Left cardiac atrium (tissue), 4 donors: ENCODE data around the gene OASL. TPM values are rescaled to one million over a fixed set of nuclear protein-coding genes. Genes with fewer than 3 reads are reported as not detected.

Experiments
- ATAC-seq, 2 donors: fragments of 200-7000 bp; cut with Tn5 transposase; one replicate each; pipeline ENCODE4 v1.9.1; 2020; ENCODE audit warnings: mild to moderate bottlenecking in 2 of 2, moderate library complexity in 2 of 2
- DNase-seq: peaks from one replicate; pipeline ENCODE4 v3.0.0-alpha.2; 2020
- intact Hi-C, 2 donors: fragments of 100-400 bp; cut with DNase I; formaldehyde crosslinking; loops; one replicate each; pipeline versions ENCODE4 v1.14.1 to v1.15.1; 2022 to 2023
- total RNA-seq, 2 donors: library from RNA; stranded (reverse); fragmentation: NEBNext Ultra II Directional; extraction: Animal tissue kit (Norgen Biotek cat#: 25700); gene quantifications; one replicate each; pipeline ENCODE4 v1.2.1, GENCODE V29; 2021
- donor health status: DM: no; HTN: yes; CAD: no.
- donor health status: DM: no; HTN: yes; CAD: no; lungs with severe emphysema.
- donor health status: DM: yes; HTN: yes; CAD: no.
- donor health status: Dilated cardiomyopathy.

Gene OASL
- total RNA-seq, 2 donors from 2014 or later: 0.35 to 1.6 TPM

- ATAC-seq (no peak), DNase-seq (no peak)
- intact Hi-C loops: no loop called here
Measured at GRCh38 chr12:121021754-121022153, 17.3 kb downstream of the OASL start.

- intact Hi-C loops: no loop called here
- no peak for ATAC-seq
- no peak for DNase-seq
Measured at GRCh38 chr12:121018860-121019617, 20.0 kb downstream of the OASL start.

DNA sequence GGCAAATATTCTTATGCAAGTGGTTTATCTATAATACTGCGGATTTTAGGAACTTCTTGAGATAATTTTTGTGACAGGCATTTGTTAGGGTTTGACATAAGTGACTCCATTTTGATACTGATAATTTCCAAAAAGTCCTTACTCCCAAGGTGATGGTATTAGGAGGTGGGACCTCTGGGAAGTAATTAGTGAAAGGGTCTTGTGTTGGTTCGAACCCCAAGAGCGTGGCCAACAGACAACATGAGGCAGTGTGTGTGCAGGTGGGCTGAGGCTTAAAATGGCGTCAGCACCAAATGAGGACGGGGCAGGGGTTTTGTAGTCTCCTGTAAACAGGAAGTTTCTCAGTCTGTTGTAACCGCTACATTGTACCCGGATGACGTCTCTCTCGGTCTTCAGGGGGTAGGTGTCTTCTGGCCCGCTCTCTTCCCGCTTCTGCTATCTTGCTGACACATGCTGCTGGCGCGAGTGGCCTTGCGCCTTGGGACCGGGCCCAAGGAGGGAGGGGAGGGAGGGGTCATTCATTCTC, 21.0 kb downstream of the OASL start:
- intact Hi-C loops: no loop called here
- ATAC-seq (no peak), DNase-seq (no peak)

GRCh38 chr12:121015825-121016766, 22.9 kb downstream of the OASL start, which contains the start of gene C12orf43:
TSS of gene C12orf43 (minus strand) at chr12:121016487. CDS start at chr12:121016474, 13 bp downstream.
- DNase-seq: peak; percentile 91
- intact Hi-C loops: no loop called here
- ATAC-seq: peak; percentile 99 to 100

GRCh38 chr12:121013715-121014114, 25.3 kb downstream of the OASL start:
- ATAC-seq (no peak), DNase-seq (no peak)
- intact Hi-C loops: no loop called here

DNA sequence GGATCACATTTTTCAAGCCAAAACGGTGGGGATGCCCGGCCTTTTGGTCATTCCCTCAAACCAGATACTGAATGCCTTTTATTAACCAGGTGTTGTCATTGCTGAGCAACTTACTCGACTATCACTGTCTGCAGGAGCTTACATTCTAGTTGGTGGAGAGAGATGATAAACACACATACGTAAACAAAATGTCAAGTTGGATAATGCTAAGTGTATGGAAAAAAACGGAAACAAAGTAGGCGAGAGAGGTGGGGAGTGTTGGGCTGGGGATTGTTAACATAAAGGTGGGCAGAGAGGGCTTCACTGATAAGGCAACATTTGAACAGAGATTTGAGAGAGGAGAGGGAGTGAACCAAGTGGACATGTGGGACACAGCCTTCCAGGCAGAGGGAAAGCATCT, 27.2 kb downstream of the OASL start:
- ATAC-seq (no peak), DNase-seq (no peak)
- intact Hi-C loops: no loop called here

DNA sequence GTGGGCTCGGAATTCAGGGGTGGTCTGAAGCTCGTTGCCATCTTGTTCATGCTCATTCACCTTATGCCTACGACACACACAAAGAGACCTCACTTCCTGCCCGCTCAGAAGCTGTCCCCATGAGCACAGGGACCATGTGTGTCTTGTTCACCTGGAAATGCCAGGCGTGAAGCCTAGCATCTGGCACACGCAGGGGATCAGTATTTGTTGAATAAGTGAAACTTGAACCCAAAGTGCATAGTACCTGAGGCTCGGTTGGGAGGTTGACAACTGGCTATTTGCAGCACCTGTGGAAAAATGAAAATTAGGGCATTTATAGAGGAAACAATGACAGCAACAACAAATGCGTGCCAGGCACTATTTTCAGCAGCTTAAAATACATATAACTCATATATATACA, 28.2 kb downstream of the OASL start:
- ATAC-seq (no peak), DNase-seq (no peak)
- intact Hi-C loops: no loop called here

GRCh38 chr12:121009741-121010140, 29.3 kb downstream of the OASL start:
- no peak for DNase-seq
- intact Hi-C loops: no loop called here
- peak; percentile 27 to 57 for ATAC-seq

DNA sequence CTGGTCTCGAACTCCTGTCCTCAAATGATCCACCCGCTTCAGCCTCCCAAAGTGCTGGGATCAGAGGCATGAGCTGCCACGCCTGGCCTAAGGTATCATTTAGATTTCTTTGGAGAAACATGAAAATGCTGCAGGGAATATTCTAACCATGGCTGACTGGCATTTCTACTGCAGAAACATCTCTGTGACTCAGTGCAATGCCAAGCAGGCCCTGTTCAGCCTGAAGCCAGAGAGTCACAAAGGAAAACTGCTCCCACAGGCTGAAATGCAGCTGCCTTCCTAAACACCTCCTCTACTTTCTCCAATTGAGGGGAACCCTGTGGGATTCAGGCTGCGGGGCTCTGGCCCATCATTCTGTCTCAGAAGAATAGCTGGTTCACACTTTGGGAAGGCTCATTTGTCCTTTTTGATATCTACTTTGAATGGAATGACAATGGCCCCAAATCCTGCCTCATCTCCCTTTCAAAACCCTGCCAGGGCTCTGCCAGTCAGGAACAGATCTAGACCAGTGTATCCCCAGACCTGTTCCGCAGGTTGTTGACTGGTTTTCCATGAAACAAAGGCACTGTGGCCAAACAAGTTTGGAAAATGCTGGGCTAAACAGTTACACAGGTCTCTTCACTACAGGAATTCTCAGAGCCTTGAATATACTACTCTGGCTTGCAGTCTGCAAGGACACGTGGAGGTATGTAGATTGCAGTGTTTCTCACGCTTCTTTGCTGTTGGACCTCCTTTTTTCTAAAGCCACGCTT, 30.5 kb downstream of the OASL start:
- intact Hi-C loops: no loop called here
- ATAC-seq (no peak), DNase-seq (no peak)

DNA sequence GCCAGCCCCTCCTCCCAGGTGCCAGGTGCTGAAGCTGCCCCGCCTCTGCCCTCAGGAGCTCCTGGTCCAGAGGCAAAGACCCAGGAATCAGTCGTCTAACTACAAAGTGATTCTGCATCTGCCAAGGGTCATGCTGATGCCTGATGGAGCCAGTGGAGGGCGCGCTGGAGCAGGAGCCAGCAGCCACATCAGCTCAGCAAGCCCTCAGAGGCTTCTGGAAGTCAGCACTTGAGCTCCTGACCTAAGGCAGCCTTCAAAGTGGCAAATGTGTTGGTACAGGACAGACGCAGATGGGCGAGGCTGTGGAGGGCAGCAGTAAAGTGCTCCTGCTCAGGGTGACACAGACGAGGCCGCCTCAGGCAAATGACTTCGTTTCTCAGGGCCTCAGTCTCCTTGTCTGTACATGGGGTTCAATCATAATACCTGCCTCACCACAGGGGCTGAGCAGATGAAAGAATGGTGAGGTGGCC, 33.7 kb downstream of the OASL start:
- no peak for ATAC-seq
- intact Hi-C loops: no loop called here
- no peak for DNase-seq

GRCh38 chr12:121004253-121004815, 34.7 kb downstream of the OASL start:
- intact Hi-C loops: no loop called here
- no peak for ATAC-seq
- no peak for DNase-seq

- ATAC-seq (no peak), DNase-seq (no peak)
- intact Hi-C loops: no loop called here
Measured at GRCh38 chr12:121003650-121004049, 35.4 kb downstream of the OASL start.

- ATAC-seq (no peak), DNase-seq (no peak)
- intact Hi-C loops: no loop called here
Measured at GRCh38 chr12:121001841-121002483, 37.1 kb downstream of the OASL start.

GRCh38 chr12:121001060-121001459, 38.0 kb downstream of the OASL start:
- ATAC-seq (no peak), DNase-seq (no peak)
- intact Hi-C loops: no loop called here

DNA sequence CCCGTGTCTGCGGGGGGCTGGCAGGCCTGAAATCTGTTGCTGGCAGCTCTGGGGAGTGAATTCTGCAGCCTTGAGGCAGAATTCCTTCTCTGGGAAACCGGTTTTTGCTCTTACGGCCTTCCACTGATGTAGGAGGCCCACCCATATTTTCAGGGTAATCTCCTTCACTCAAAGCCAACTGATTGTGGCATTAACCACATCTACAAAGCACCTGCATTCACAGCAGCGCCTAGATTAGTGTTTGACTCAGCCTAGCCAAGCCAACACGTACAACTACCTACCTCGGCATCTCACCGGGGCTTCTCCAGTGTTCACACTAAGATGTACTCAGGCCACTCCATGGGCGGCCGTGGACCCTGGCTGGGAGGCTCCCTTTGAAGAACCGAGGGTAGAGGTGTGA, 38.5 kb downstream of the OASL start:
- ATAC-seq: no peak
- DNase-seq: no peak
- intact Hi-C loops: no loop called here

DNA sequence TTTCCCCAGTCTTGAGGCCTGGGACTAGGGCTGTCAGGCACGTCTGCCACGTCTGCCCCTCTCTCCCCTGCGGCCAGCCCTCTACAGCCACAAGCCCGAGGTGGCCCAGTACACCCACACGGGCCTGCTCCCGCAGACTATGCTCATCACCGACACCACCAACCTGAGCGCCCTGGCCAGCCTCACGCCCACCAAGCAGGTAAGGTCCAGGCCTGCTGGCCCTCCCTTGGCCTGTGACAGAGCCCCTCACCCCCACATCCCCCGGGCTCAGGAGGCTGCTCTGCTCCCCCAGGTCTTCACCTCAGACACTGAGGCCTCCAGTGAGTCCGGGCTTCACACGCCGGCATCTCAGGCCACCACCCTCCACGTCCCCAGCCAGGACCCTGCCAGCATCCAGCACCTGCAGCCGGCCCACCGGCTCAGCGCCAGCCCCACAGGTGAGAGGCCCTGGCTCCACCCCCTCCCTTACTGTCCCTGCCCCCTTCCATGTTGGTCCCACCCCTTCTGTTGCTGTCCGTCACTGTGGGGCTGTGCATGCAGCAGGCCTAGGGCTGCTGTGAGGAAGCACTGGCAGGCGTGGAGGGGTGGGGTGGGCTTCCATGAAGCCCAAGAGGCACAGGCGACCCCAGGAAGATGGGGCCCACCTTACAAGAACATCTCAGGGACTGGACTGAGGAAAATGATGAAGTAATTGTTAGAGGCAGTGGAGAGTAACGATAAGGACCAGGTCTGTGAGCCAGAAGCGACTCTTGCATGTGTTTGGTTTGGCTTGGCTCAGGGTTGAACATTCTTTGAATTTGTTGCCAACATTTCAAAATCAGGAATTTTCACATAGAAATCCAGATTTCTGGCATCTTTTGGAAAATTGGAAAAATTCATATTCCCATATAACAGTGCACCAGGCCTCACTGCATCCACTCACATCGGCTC, 39.6 kb downstream of the OASL start:
- intact Hi-C loops: no loop called here
- DNase-seq (no peak), ATAC-seq (peak; percentile 46 to 49)

DNA sequence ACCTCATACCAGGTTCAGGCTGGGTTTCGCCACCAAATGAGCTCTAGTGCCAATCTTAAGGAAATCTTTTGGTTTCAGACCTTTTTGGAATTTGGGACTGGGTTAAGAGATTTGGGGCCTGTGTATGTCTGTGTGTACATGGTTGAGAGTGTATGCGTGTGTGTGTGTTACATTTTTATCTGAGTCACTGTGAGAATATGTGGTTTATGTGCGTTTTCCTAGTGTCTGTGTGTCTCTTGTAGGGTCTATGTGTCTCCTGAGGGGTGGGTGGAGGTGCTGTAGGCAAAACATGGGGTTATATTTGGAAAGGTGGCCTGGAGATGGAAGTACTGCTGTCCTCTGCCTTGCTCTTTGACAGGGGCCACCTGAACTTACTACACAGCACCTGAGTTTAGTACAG, 40.6 kb downstream of the OASL start:
- intact Hi-C loops: no loop called here
- DNase-seq (no peak), ATAC-seq (no peak)
